ENCODE results near the gene CDKAL1. TPM values are rescaled to one million over a fixed set of nuclear protein-coding genes. Genes with fewer than 3 reads are reported as not detected.
"Not testable (repeated sequence)": the region's sequence is repeated elsewhere in the genome, so short reads cannot be mapped to it uniquely, and the experiment has no call there.

CDKAL1 gene
- total RNA-seq, 1 experiment from 2014 or later: 24.4 TPM

- DNase-seq: no peak
- no peaks in the 10 kb centered on the region for H3K27me3 ChIP-seq (ENCODE audit: control insufficient read depth, insufficient read depth, low read length)
- no peaks in the 10 kb centered on the region for H3K36me3 ChIP-seq (replicated peaks; ENCODE audit: control insufficient read depth, insufficient read depth, low read length)
- H3K4me3 ChIP-seq (ENCODE audit: insufficient read depth, low read depth, low read length): no peak overlapping the region
Observed at GRCh38 chr6:20629509-20629908, 95.3 kb downstream of the CDKAL1 start.

- no peaks in the 10 kb centered on the region for H3K36me3 ChIP-seq (replicated peaks; ENCODE audit: control insufficient read depth, insufficient read depth, low read length)
- peak; percentile 43 for DNase-seq
- no peak overlapping the region for H3K4me3 ChIP-seq (ENCODE audit: insufficient read depth, low read depth, low read length)
- H3K27me3 ChIP-seq (ENCODE audit: control insufficient read depth, insufficient read depth, low read length): no peaks in the 10 kb centered on the region
Observed at GRCh38 chr6:20630136-20630535, 95.9 kb downstream of the CDKAL1 start.

- H3K27me3 ChIP-seq (ENCODE audit: control insufficient read depth, insufficient read depth, low read length): no peaks in the 10 kb centered on the region
- no peak overlapping the region for H3K4me3 ChIP-seq (ENCODE audit: insufficient read depth, low read depth, low read length)
- DNase-seq: no peak
- H3K36me3 ChIP-seq (replicated peaks; ENCODE audit: control insufficient read depth, insufficient read depth, low read length): no peaks in the 10 kb centered on the region
Observed at GRCh38 chr6:20630617-20631548, 96.6 kb downstream of the CDKAL1 start.

GRCh38 chr6:20631549-20631924 lies 97.3 kb downstream of the CDKAL1 start:
- DNase-seq: no peak
- no peaks in the 10 kb centered on the region for H3K36me3 ChIP-seq (replicated peaks; ENCODE audit: control insufficient read depth, insufficient read depth, low read length)
- H3K4me3 ChIP-seq (ENCODE audit: insufficient read depth, low read depth, low read length): no peak overlapping the region
- H3K27me3 ChIP-seq (ENCODE audit: control insufficient read depth, insufficient read depth, low read length): no peaks in the 10 kb centered on the region

- H3K27me3 ChIP-seq (ENCODE audit: control insufficient read depth, insufficient read depth, low read length): no peaks in the 10 kb centered on the region
- H3K4me3 ChIP-seq (ENCODE audit: insufficient read depth, low read depth, low read length): no peak overlapping the region
Observed at GRCh38 chr6:20632696-20633095, 98.4 kb downstream of the CDKAL1 start.

GRCh38 chr6:20633566-20634340 lies 99.5 kb downstream of the CDKAL1 start:
- no peaks in the 10 kb centered on the region for H3K27me3 ChIP-seq (ENCODE audit: control insufficient read depth, insufficient read depth, low read length)
- no peaks in the 10 kb centered on the region for H3K36me3 ChIP-seq (replicated peaks; ENCODE audit: control insufficient read depth, insufficient read depth, low read length)
- DNase-seq: no peak
- no peak overlapping the region for H3K4me3 ChIP-seq (ENCODE audit: insufficient read depth, low read depth, low read length)

More at GRCh38 chr6:20632696-20633095, 98.4 kb downstream of the CDKAL1 start:
- DNase-seq: no peak
- no peaks in the 10 kb centered on the region for H3K36me3 ChIP-seq (replicated peaks; ENCODE audit: control insufficient read depth, insufficient read depth, low read length)

- Histone ChIP-seq H3K36me3 (replicated peaks; ENCODE audit: control insufficient read depth, insufficient read depth, low read length) (no peaks in the 10 kb centered on the region), H3K4me3 (ENCODE audit: insufficient read depth, low read depth, low read length) (no peak overlapping the region), H3K27me3 (ENCODE audit: control insufficient read depth, insufficient read depth, low read length) (no peaks in the 10 kb centered on the region)
- DNase-seq: no peak
Observed at GRCh38 chr6:20639161-20639560, 104.9 kb downstream of the CDKAL1 start.

GRCh38 chr6:20640181-20640580 lies 105.9 kb downstream of the CDKAL1 start:
- no peak for DNase-seq
- H3K36me3 ChIP-seq (replicated peaks; ENCODE audit: control insufficient read depth, insufficient read depth, low read length): no peaks in the 10 kb centered on the region
- H3K27me3 ChIP-seq (ENCODE audit: control insufficient read depth, insufficient read depth, low read length): no peaks in the 10 kb centered on the region
- no peak overlapping the region for H3K4me3 ChIP-seq (ENCODE audit: insufficient read depth, low read depth, low read length)

- H3K27me3 ChIP-seq (ENCODE audit: control insufficient read depth, insufficient read depth, low read length): no peaks in the 10 kb centered on the region
- no peak for DNase-seq
Observed at GRCh38 chr6:20642441-20642840, 108.2 kb downstream of the CDKAL1 start.

GRCh38 chr6:20644667-20645370 lies 110.6 kb downstream of the CDKAL1 start:
- no peaks in the 10 kb centered on the region for H3K36me3 ChIP-seq (replicated peaks; ENCODE audit: control insufficient read depth, insufficient read depth, low read length)
- H3K27me3 ChIP-seq (ENCODE audit: control insufficient read depth, insufficient read depth, low read length): no peaks in the 10 kb centered on the region
- H3K4me3 ChIP-seq (ENCODE audit: insufficient read depth, low read depth, low read length): no peak overlapping the region
- DNase-seq: no peak

More at GRCh38 chr6:20642441-20642840, 108.2 kb downstream of the CDKAL1 start:
- H3K4me3 ChIP-seq (ENCODE audit: insufficient read depth, low read depth, low read length): no peak overlapping the region
- H3K36me3 ChIP-seq (replicated peaks; ENCODE audit: control insufficient read depth, insufficient read depth, low read length): no peaks in the 10 kb centered on the region

GRCh38 chr6:20645572-20645971 lies 111.3 kb downstream of the CDKAL1 start:
- H3K36me3 ChIP-seq (replicated peaks; ENCODE audit: control insufficient read depth, insufficient read depth, low read length); H3K4me3 ChIP-seq (ENCODE audit: insufficient read depth, low read depth, low read length); DNase-seq; H3K27me3 ChIP-seq (ENCODE audit: control insufficient read depth, insufficient read depth, low read length): not testable (repeated sequence)

- DNase-seq: no peak
- Histone ChIP-seq H3K27me3 (ENCODE audit: control insufficient read depth, insufficient read depth, low read length) (no peaks in the 10 kb centered on the region), H3K4me3 (ENCODE audit: insufficient read depth, low read depth, low read length) (no peak overlapping the region)
Observed at GRCh38 chr6:20647585-20647984, 113.3 kb downstream of the CDKAL1 start.

GRCh38 chr6:20649696-20650470 lies 115.6 kb downstream of the CDKAL1 start:
- H3K36me3 ChIP-seq (replicated peaks; ENCODE audit: control insufficient read depth, insufficient read depth, low read length); DNase-seq; H3K27me3 ChIP-seq (ENCODE audit: control insufficient read depth, insufficient read depth, low read length); H3K4me3 ChIP-seq (ENCODE audit: insufficient read depth, low read depth, low read length): not testable (repeated sequence)

More at GRCh38 chr6:20647585-20647984, 113.3 kb downstream of the CDKAL1 start:
- no peaks in the 10 kb centered on the region for H3K36me3 ChIP-seq (replicated peaks; ENCODE audit: control insufficient read depth, insufficient read depth, low read length)

All from H7 (cell line).